ENCODE results near the gene CDH22.

CDH22 gene

DNA sequence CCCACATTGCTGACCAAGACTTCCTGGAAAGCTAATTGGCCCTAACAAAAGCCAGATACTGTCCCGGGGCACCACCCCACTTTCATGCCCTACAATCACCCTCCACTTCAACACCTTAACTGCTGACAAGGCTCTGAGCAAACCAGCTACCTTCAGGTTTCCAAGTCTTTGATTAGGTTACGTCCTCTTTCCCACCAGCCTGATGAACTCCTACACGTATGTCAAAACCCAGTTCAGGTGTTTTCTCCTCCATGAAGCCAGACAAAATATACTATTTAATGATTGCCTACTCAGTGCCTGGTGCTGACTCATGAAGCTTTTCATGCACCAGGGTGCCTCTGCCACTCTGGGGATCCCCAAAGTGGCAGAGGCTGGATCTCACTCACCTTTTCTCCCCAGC lies 58.6 kb downstream of the CDH22 start:
- in situ Hi-C loops (cut with MboI; ENCODE audit: low sequenced_read_pairs): no loop called here

DNA sequence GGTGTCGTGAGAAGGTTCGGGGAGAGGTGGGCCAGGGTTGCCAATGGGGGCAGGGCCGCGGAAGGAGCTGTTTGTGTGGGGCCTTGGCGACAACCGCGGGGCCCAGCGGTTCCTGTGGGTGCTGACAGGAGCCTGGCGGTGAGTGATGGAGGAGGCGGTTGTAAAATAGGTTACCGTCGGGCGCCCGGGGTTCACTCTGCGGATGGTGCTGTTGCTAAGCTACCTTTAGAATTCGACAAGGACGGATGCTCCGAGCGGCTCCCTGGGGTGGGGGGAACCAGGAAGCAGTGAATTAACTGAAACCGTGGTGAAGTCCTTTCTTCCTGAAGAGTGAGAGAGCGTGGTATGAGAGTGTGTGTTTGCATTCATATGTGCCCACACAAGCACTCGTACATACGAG lies 61.7 kb downstream of the CDH22 start:
- in situ Hi-C loops (cut with MboI; ENCODE audit: low sequenced_read_pairs): no loop called here

DNA sequence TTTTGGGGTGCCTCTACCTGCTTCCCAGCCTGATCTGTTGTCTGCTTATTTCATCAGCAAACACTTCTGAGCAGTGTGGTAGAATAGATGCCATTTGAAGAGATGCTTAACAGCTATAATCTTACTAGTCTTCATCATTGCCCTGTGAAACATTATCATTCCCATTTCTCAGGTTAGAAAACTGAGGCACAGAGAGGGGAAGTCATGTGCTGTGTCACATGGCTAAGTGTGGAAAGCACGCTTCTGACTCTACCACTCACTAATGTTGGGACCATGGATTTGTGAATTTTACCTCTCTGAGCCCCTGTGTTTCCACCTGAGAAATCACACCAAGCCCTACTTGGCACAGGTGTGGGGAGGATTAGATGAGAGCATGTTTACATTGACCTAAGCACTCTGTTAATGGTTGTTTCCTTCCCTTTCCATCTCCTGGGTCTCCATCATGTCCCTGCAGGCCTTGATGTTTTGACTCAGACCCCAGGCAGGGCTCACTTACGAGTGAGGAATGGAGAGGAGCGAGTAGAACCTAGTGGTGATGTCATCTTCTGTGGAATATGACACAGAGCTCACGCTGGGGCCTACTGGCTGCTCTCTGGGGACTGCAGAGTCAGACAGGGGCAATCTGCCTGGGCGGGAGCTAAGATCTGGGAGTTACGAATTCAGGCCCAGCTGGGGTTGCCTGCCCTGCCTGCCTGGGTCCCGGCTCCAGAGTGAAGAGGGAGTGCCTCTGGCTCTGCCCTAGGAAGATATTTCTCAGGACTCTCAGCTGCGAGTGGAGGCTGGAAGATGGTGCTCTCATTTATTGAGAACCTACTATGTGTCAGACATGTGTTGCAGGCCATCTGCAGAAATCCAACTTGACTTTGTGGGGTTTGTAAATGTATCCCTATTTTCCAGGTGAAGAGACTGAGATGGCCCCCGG lies 64.3 kb downstream of the CDH22 start:
- in situ Hi-C loops (cut with MboI; ENCODE audit: low sequenced_read_pairs): no loop called here

DNA sequence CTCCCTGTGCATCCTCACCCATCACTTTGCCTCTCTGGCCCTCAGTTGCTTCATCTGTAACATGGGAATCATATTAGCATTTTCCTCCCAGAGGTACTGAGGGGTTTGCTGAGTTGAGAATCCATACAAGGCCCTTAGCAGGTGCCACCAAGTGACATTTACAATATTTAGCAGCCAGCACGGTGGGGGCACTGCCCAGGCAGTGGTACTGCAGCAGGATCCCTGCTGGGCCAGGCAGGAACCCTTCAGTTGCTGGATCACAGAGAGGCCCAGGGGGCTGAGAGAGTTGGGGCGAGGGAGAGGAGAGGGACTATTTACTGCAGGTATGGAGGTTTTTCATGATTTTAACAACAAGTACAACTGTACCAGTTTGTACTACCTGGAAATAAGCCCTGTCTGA lies 65.9 kb downstream of the CDH22 start:
- in situ Hi-C loops (cut with MboI; ENCODE audit: low sequenced_read_pairs): no loop called here

DNA sequence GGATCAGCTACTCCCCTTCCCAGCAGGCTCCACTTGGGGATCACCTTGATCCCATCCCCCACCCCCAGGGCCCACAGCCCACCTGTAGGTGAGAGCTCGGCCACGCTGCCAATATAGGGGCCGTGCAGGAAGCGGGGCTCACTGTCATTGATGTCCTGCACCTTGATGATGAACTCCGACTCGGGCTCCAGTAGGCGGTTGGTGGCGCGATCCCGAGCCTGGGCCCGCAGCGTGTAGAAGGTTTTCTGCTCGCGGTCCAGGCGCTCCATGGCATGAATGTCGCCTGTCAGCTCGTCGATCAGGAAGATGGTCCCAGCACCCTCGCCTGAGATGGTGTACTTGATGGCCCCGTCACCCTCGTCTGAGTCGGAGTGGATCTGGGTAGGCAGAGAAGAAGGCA lies 67.4 kb downstream of the CDH22 start:
- in situ Hi-C loops (cut with MboI; ENCODE audit: low sequenced_read_pairs): no loop called here

DNA sequence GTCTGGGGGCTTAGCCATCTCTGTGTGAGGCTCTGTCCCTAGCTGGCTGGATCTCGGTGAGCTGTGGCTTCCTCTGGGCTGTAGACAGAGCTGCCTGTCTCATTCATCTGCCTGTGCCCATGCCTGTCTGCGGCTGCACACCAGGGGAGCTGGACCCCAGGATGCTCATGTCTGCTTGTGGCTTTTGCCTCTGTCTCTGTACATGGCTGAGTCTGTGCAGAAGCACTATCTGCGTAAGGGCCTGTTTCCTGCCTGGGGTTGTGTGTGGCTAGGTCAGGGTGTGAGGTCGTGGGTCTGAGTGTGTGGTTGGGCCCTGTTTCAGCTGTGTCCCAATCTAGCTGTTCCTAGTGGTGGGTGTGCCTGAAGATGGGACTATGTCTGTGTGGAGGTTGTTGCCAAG lies 68.2 kb downstream of the CDH22 start:
- in situ Hi-C loops (cut with MboI; ENCODE audit: low sequenced_read_pairs): no loop called here

DNA sequence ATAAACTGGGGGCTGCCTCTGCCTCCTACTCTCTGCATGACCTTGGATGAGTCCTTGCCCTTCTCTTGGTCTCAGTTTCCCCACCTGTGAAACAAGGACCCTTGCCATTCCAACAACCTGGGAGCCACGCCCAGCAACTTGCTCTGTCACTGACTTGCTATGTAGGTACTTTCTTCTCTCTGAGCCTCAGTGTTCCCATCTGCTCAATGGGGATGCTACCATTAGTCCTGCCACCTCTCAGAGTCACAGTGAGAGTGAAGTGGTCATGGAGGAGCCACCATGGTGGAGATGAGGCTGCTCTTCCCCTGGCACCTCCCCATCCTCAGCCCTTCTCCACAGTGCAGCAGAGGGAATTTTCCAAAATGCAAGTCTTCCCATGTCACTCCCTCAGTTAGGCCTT lies 70.6 kb downstream of the CDH22 start:
- in situ Hi-C loops (cut with MboI; ENCODE audit: low sequenced_read_pairs): no loop called here

DNA sequence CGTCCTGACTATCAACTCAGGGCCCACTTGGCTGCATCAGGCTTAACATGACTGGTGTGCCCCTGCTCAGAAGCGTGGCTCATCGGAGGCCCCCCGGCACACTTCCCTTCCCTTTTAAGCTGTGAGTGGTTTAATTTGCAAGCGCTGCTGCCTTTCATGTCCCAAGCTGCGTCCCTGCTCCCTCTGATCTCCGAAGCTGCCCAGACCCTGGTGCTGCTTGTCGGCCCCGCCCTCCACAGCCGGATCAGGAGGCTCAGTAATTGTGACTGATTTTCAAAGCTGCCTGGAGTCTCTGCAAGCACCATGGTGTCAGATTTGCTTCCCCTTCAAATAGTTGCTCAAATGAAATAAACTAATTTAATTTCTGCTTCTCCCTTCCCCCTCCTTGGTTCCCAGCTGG lies 71.1 kb downstream of the CDH22 start:
- in situ Hi-C loops (cut with MboI; ENCODE audit: low sequenced_read_pairs): no loop called here

DNA sequence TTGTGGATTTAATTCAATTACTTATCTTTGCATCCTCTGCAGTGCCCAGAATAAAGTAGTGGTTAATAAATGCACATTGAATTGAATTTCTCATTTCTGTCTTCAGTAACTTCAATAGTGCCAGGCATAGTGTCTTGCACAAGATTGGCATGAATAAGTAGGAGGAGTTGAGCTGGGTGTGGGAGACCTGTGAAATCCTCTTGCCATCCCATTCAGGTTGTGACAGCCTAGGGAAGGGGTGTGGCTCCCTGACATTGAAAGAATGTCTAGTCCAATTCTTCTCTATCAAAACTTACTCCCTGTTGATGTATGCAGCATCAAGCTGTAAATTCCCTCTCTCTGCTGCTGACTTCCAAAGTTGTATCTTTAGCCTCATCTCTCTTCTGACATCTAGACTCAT lies 73.2 kb downstream of the CDH22 start:
- in situ Hi-C loops (cut with MboI; ENCODE audit: low sequenced_read_pairs): no loop called here

DNA sequence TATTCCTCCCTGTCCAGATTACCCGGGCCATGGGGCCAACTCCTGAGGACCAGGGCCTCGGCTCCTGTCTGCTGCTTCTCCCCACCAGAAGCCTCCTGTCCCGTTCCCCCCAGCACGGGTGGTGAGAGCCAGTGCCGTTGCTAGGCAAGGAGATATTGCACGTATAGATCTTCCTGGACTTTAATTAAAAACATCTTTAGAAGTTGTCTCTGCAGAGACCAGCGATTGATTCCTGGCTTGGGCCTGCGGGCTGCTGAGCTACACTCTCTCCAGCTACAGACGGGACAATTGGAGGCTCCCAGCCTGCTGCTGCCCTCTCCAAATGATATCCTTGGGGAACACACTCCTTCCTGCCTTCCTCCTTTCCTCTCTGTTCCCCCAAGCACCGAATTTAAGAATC lies 74.6 kb downstream of the CDH22 start:
- in situ Hi-C loops (cut with MboI; ENCODE audit: low sequenced_read_pairs): no loop called here

DNA sequence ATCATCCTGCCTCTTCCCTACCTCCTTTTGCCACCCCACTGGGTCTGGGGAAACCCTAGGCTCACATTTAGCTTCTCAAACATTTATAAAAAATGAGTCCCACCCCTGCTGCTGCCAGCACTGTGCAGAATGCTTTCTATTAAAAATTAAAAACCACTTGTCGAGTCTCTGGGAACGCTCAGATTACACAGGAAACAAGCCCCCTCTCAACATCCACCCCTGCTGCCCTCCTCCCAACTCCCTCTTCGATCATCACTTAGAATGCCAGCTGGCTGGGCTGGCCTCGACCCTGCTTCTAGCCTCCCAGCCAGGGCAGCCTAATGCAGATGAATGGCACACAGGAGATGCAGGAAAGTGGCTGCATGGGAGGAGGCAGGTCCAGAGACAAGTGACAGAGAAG lies 75.8 kb downstream of the CDH22 start:
- in situ Hi-C loops (cut with MboI; ENCODE audit: low sequenced_read_pairs): no loop called here

DNA sequence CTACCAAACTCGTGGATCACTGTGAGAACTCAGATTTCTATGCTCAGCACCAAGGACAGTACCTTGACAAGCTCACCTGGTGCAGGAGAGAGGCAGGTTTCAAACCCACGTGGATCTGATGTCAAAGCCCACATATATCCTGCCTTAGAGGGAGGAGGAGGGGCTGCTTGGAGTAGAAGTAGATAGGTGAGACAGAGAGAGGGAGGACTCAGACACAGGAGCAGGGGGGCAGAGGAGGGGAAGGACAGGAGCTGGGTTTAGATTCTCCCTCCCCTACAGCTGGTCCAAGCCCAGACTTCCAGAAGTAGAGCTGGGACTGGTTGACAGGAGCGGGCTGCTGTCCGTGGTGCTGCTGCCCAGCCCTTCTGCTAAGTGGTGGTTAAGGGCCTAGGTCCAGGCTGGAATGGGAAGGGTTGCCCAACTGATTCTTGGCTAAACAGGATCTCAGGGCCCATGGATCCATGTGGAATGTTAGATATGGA lies 77.5 kb downstream of the CDH22 start:
- in situ Hi-C loops (cut with MboI; ENCODE audit: low sequenced_read_pairs): no loop called here

DNA sequence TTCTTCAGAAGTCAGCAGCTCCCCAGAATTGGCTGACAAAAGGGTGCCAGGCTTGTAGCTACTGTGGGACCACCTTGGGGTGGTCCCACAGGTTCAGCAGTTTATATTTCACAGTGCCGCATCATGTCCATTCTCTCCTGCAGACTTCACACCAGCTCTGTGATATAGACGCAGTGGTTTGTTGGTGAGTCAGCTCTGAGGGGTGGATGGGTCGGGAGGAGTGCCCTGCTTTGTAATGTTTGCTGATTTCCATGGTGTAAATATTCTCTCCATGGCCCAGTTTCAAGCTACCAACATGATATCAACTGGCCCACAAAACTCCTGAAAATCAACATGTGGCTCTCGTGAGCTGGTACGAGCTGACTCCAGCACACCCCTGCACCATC lies 78.2 kb downstream of the CDH22 start:
- in situ Hi-C loops (cut with MboI; ENCODE audit: low sequenced_read_pairs): no loop called here

DNA sequence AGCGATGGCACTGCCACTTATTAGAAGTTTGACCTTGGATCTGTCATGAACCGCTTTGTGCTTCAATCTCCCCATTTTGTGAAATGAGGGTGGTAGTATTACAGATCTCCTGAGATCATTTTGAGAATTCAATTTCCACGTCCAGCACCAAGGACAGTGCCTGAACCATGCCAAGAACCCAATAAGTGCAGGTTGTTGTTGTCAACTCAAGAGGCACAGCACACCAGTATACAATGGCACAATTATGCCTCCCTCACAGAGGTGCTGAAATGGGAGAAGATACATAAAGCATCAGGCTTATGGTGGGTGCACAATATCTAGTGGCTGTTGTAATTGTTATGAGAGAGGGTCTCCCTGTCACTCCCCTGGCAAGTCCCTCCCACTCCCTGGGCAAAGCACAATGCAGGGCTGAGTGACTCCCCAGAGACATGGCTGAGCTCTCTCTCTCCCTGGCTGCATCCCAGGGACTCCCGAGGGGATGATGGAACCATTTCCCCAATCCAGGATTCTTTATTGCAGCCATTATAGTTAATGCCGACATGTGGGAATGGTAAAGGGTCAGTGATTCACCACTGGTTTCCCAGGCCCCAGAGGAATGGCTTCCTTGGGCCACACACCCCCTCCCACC lies 78.7 kb downstream of the CDH22 start:
- in situ Hi-C loops (cut with MboI; ENCODE audit: low sequenced_read_pairs): no loop called here

DNA sequence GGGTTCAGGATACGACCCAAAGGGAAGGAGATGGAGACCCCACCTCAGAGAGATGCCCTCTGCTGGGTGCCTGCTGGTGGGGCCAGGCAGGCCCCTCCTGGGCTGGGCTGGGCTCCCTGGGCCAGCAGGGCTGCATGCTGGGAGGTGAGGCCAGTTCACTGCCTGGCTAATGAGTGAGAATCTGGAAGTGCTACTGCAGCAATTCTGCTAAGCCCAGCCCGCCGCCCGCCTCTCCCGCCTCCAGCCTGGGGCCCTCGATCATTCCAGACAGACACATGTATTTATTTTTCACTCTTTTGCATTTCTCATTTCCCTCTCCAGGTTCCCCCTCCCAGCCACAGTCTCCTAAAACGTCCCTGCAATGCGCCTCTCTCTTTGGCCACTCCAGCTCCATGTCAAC lies 79.6 kb downstream of the CDH22 start:
- in situ Hi-C loops (cut with MboI; ENCODE audit: low sequenced_read_pairs): no loop called here

DNA sequence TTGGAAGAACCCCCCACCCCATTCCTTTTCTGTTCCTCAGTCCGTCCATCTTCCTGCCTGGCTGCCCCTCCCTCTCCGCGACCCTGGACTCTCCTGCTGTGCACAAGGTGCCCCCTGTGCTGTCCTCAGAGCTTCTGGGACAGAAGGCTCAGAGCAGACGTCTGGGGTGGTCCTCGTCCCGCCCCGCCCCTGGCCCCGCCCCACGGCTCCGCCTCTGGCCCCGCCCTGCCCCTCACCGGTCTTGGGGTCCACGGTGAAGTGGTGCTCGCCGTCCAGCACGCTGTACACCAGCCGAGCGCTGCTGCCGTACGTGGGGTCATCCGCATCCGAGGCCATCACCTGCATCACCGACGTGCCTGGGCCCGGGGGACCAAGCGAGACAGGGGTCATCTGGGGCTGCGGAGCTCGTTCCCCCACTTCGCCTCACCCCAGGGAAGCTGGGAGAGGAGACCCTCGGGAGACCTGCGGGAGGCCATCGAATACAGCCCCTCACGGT lies 81.0 kb downstream of the CDH22 start:
- in situ Hi-C loops (cut with MboI; ENCODE audit: low sequenced_read_pairs): no loop called here

DNA sequence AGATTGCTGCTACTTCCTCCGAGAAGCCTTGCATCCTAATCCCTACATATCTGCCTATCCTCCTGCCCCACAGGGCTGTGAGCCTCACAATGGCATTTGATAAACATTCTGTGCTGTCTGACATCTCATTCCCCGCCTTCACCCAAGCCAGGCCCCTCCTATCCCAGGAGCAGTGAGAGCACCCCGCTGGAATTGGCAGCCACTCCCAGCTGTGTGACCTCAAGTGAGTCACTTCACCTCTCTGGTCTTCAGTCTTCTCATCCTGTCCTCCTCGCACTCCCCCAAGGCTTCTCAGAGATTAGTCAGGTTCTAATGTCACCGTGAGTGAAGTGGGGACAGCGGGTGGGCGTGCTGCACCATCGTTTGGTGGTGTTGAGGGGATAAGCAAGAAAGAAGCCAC lies 81.7 kb downstream of the CDH22 start:
- in situ Hi-C loops (cut with MboI; ENCODE audit: low sequenced_read_pairs): no loop called here

DNA sequence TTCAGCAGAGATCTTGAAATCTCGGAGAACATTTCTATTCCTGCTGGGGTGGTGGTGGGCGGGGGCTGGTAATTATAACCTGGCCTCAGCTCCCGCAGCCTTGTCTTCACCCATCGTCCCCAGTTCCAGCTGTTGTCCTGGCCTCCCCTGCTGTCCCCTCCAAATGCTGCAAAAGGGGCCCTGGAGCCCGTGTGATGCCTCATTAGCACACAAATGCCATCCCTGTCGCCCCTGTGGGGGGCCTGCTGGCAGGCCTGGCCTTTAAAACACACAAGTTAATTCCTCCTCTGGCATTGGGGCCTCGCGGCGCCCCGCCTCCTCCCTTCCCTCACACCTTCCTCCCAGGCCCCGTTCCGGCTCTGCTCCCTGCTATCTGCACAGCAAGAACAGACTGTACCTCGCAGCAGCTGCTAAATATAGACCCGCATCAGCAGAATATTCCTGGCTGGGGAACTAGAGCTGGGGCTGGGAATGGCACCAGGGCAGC lies 85.7 kb downstream of the CDH22 start:
- in situ Hi-C loops (cut with MboI; ENCODE audit: low sequenced_read_pairs): no loop called here

DNA sequence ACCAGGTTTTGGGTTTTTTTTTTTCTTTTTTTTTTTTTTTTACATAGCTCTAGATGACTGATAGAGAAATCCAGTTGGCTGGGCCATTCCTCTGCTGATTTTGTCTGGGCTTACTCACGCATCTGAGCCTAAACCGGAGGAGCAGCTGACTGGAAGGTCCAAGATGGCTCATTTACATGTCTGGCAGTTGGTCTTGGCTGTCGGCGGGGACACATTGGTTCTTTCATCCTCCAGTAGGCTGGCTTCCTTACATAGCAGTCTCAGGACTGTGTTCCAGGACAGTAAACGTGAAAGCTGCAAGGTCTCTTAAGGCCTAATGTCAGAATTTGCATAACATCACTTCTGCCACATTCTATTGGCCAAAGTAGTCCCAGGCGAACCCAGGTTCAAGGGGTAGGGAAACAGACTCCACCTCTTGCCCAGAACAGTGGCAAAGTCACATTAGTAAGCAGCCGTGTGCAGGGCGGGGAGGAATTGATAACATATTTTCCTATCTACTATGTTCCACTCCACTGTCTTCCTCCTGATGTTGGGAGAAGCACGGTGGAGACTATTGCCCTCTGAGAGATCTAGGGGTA lies 87.0 kb downstream of the CDH22 start:
- in situ Hi-C loops (cut with MboI; ENCODE audit: low sequenced_read_pairs): no loop called here

DNA sequence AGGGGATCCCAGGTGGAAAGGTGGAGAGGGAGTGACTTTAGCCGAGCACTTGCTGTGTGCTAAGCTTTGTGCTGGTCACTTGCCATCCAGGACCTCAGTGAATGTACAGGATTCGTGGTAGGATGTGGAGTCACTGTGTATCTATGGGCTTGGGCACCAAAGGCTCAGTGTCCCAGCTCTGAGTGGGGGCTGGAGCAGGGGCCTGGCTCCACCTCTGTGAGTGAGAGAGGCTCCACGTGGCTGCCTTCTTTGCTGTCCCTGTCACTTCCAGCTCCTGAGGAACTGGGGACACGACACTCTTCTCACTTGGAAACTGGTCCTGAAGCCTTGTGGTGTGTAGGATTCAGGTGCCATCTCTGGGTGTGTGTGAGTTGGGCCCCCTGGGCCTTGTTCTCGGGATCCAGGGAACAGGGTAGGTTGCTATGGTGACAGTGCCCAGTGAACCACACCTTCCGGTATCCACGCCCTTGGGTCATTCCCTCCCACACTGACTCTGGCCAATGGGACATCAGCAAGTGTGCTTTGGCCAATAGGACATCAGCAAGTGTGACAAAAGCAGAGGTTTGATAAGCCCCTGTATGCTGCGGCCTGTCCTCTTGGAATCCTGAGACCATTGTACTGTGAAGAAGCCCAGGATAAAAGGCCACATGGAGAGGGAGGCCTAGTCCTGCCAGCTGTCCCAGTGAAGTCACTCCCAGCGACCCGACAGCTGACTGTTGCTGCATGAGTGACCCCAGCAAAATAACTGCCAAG lies 87.7 kb downstream of the CDH22 start:
- in situ Hi-C loops (cut with MboI; ENCODE audit: low sequenced_read_pairs): no loop called here

DNA sequence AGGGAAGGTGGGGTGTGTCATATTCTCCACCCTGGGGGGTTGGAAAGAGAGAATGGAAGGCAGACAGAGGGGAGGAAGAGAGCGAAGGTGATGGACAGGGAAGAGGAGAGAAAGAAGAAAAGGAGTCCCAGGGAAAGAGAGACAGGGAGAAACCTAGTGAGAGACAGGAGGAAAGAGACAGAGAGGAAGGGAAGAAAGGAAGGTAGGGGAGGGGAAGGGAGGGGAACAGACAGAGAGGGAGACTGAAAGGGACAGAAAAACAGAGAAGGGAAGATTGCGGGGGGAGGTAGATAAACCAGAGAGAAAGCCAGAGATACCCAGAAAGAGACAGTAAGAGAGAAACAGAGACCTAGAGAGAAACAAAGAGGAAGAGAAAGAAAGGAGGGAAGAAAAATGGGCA lies 88.4 kb downstream of the CDH22 start:
- in situ Hi-C loops (cut with MboI; ENCODE audit: low sequenced_read_pairs): no loop called here

Data from HL-60/S4 treated with phorbol 12-myristate 13-acetate at 8.2 ng/mL for 4 days and 3 days (cell line).